Activated CD4-positive, alpha-beta T cell treated with anti-CD3 and anti-CD28 coated beads, Interleukin-2, amount 50 U/mL, for 24 hours (primary cell): ENCODE measurements around the gene ELAVL2.

Source experiments
- DNase-seq, 2 donors: peaks; one replicate each; pipeline ENCODE4 v3.0.0-alpha.2; 2020; ENCODE audit warnings: low read depth in 1 of 2, low spot score in 1 of 2

Gene ELAVL2

DNA sequence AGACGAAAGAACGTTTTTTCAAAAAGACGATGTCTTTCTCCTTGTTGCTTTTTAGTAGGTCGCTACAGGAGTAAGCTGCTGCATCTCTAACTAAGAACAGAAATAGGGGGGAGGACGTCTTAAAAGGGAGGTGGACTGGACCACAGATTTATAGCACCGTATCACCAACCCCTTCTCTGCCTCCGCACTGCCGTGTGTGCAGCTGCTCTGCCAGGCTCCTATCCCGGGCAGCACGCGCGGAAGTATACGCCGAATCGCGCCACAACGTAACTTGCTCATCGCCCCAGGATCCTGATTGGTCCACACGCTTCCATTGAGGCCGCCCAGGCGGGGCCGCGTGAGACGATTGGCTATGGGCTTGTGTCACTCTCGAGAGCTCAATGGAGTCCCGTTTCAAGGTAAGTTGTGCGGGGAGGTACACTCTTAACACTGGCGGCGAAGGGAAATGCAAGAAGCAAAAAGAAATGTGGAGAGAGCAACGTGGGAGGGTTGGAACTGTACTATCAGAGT lies at the start of gene ELAVL2:
Gene ELAVL2, minus strand, starts transcription at position 121 of the 510 bp plus-strand sequence. CDS start 64,006 bp downstream, outside the sequence.
- DNase-seq = peak in 1 of 2 donors; percentile 17

DNA sequence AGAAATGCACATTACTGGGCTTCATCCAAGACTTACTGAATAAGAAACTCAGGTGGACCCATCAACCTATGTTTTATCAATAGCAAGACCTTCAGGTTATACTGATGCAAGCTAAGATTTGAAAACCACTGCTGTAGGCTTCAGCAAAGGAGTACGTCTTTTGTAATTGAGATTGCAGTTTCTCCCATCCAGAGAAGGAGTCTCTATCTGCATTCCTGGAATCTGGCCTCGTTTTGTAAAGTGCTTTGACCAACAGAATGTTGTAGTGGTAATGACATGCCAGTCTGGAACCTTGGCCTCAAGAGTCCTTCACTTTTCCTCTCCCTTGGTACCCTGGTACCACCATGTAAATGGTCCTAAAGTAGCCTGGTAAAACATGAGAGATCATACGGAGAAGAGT lies 32.2 kb upstream of the ELAVL2 start:
- no peak for DNase-seq

DNA sequence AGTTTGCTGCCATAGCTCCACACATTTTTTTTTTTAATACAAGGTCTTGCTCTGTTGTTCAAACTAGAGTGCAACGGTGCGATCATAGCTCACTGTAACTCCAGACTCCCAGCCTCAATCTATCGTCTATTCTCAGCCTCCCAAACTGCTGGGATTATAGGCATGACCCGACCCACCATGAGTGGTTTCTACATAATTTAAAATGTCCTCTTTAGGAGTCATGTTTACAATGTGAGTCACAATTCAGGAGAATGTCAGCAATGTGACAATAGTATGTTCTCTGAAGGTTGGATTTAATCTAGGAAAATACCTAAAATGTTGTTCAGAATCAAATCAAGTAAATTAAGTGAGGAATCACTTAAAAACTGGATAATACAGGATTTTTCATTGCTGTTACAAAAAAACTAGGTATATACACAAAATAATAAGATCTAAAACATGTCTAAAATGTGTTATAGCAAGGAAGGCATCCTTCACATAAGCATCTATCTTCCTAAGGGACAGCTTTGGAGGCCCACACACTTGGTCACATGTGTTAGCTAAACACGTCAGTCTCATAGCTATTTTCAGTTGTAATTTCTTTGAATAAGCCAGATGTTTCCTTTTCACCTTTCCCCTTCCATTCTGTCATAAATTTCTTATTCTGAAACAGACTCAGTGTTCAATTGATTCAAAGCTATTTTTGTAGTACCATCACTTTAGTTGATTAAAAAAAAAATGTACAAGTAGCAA lies 30.0 kb upstream of the ELAVL2 start:
- DNase-seq = no peak

DNA sequence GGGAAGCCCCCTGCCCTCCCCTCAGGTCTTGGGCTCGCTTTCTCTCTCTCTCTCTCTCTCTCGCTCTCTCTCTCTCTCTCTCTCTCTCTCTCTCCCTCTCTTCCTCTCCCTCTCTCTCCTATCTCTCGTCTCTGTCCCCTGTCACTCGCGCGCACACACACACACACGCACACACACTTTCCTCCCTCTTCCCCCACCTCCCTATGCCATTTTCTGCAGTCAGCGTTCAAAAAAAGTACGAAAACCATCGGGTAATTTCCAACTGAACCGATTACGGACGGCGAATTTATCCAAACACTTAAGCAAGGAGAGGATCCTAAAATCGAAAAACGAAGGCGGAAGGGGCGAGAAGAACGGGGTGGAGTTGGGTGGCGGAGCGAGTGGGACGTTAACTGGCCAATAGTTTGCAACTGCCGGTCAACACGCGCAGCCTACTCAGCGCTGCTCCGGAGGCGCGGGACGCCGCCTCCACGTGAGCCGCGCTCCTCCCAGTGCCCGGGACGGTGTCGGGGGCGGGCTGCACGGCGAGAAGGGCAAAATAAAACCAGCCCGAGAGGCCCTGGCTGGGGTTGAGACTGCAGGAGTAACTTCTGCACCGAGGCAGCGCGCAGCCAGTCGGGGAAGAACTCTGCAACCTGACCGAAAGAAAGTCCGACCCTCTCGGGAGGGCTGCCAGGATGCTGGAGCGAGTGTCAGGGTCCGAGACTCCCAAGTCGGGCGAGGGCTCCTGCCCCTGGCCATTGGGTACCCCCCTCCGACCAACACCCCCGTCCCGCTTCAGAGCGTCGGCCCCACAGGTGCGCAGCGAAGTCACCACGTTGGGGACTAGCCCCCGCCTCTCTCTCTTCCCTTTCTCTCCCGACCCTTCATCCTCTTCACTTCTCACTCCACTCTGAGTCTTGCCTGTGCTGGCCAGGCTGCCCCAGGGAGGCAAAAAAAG lies 24.9 kb upstream of the ELAVL2 start:
- no peak for DNase-seq

- no peak for DNase-seq
Observed at GRCh38 chr9:23850242-23850689, 24.2 kb upstream of the ELAVL2 start.

DNA sequence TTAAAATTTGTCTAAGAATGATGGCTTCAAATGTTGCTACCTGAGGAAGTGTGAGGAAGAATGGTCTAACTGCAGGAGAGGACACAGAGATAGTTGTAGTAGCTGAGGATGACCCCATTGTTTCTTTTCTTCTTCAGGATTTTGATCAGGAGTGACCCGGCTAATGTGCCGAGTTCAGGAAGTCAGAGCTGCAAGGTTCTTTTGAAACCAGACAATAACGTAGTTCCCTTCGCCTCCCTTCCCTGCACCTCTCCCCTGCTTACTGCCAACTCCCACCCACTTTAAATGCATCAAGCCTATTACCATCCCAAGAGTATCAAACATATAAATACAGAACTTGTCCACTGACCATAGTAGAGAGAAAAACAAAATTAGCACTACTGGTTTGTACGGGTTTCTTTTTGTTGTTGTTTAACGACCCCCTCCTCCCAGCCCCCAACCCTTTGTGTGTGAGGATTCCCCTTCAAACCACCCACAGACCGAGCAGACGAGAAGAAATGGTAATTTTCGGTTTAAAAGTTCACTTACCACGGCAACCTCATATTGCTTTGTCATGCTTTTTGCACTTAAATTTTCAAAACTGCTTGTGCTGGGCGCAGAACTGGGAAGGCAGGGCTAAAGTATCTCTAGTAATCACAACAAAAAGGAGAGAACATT lies 23.5 kb upstream of the ELAVL2 start:
- DNase-seq = no peak

DNA sequence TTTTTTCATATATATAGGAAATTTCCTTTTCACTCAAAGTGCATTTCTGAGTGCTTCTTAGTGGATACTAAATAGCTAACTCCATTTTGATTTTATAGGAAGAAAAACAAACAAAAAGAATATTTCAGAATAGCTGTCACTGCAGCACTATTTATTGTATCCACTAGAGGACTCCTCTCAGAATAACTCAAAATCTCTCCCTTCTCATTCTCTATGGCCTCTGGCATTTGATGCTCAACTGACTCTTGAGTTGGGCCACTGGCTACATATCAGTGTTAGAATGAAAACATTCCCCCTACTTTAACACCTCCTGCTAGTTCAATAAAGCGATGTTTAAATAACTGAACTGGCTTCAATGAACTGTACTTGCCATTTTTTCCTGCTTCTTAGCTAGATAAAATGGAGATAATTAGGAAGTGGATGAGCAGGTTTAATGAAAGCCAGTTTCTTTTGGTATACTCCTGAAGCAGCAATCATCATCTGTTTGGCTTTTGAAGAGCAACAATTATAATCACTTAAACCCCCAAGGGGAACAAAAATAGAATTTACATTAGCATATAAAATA lies 16.6 kb upstream of the ELAVL2 start:
- no peak for DNase-seq

- no peak for DNase-seq
Observed at GRCh38 chr9:23841304-23841703, 15.3 kb upstream of the ELAVL2 start.

GRCh38 chr9:23837038-23837437 lies 11.0 kb upstream of the ELAVL2 start:
- no peak for DNase-seq

DNA sequence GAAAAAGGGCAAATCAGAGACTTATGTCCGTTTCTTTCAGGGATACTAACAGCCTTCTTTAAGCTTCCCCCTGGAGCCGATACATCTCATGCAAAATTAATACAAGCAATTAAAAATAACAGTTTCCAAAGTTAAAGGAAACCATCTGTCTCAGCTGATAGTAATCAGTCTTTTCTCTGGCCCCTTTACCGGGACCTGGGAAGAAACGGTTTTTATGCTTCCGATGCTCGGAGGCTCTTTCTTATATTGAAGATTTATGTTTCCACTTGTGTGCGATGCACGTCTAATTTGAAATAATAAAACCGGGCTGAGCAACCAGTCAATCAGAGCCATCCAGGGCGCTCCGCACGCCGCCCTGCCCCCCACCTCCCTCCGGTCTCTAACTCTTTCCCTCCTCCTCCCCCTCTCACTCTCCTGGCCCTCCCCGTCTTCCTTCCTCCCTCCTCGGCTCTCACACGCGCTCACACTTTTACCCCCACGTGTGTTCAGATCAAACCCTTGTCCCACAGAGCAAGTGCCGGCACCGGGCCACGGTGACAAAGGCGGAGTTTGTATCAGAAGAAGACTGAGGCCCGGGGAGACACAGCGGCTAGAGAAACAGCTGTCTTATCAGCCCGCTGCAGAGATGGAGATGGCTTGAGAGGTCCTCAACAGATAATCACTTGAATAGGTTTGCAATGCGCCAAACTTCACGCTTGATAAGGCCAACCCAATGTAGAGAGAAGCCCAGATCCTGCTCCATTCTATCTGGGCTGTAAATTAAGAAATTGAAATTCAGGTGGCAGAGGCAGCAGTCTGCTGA lies 5.1 kb upstream of the ELAVL2 start:
- DNase-seq = no peak

- no peak for DNase-seq
Observed at GRCh38 chr9:23830476-23830805, 4.4 kb upstream of the ELAVL2 start.

DNA sequence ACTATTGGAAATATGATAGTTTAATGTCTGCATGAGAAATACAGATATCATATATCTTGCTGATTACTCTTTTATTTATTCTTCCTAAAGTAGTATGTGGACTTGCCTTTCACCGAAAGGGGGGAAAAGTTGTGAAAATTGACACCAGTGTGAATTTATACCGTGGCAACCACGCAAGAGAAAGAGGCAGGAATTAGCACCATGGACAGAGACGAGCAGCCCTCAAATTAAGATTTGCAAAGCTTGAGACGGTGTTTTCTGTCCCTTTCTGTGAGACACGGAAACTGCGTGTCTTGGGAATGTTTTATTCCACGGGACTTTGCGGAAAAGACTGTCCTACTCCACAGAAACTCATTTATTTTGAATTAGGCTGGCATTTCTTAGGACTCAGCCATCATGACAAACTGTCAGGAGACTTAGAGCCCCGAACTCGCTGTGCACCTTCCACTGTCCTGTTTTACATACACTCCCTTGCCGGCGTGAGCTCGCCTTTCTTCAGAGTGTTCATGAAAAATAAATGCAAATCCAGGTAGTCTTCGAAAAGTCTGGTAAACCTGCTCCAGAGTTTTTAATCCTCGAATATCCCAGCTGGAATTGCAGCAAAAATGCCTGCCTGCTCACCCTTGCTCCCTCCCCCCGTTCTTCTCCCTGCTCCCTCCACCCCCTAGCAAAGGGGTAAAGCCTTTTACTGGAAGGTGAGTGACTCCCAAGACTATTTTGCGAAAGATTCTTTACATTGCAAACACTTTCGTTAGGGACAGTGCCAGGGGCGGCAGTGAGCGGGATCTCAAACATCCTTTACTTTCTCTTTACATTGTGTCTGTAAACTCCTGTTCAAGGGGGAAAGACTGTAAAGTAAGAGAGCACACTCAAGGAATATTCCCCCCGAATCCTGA lies 3.8 kb upstream of the ELAVL2 start:
- DNase-seq = no peak

GRCh38 chr9:23825700-23826099 lies 340 bp downstream of the ELAVL2 start:
- DNase-seq = no peak

DNA sequence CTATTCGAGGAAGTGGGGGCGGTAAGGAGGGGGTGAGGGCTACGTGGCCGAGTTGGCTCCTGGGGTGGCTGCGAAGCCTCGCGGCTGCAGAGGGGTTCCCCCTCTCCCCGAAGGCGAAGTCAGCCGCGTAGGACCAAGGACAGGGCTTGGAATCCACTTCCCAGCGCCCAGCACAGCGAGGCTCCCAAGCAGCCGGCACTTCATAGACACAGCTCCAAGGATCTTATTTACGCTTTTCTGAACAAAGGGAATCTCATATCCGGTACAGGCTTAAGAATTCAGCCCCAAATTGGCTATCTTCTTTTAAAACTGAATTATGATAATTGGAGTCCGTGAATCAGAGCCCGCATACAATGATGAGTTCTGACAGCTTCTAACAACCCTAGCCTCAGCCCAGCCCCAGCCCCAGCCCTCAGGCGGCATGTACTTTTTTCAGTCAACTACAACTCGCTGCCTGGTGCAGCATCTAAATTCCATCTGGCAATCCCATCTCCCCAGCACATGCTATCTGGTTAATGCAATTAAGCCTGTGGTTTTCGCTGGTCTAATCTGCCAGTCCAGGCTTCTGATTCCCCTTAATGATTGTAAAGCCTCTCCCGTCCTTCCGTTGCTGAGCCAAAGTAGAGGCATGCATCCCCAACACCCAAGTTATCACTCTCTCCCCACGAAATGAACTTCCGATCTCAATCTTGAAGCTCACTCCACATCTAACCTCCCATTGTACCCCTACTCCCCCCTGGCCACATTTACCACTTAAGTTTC lies 1.0 kb downstream of the ELAVL2 start:
- DNase-seq = no peak

DNA sequence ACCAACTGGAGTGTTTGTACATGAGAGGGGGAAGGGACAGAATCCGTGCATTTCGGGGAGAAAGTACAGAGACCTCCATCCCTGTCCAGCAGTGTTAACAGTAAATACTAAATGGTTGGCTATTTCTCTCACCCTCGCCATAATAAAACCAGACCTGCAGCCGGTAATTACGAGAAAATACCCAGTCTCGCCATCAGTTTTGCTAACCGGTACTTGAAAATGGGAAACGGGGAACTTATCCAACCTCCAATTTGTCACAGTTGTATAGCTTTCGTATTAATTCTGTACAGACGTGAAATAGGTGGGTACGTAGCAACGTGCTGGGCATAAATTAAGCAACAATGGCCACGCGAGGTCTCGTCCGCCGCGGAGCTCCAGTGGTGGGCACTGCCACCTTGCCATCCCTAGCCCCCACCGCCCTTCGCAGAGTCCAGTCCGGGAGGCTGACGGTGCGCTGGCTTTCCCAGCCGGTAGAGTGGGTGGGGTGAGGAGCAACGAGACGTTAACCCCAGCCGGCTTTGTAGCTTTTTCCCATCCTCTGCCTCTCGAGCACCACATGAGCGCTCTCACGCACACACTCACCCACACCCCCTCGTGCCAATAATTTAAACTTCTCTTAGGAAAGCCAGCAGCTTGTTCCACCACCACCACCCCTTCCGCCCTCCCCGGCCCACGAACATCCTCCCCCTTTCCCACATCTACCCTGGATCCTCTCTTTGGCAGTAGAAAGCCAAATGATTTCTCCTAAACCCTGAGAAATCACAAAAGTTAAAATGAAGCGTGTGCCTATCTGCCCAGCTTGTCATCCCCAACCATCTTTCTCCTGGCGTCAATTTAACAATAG lies 1.8 kb downstream of the ELAVL2 start:
- no peak for DNase-seq

DNA sequence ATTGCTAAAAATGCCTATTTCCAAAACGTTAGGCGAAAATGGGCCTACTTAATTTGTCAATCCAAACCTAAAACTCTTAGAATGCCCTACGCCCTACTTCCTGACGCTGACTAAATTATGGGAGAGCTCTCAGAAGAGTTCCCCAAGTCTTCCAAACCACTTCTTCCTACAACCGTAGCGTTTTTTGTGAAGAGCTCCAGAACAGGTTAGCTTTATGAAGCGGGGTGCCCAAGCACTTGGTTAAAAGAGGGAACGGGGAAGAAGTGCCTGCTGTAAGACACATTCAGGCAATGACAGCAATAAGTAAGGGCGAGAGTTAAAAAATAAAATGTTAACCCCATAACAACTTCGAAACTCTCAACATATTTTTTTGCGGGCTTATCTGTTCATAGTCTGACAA lies 2.8 kb downstream of the ELAVL2 start:
- no peak for DNase-seq

GRCh38 chr9:23822261-23823169 lies 3.5 kb downstream of the ELAVL2 start:
- no peak for DNase-seq
